HG03280 (cell line): ENCODE data around the gene BMS1.
"Not testable (repeated sequence)": the region's sequence is repeated elsewhere in the genome, so short reads cannot be mapped to it uniquely, and the experiment has no call there.

ENCODE experiments used
- ATAC-seq: cut with Tn5 transposase; IDR thresholded peaks from one replicate; pipeline ENCODE4 v1.9.1; 2021; ENCODE audit warnings: mild to moderate bottlenecking, moderate library complexity; ENCODE audit not compliant: unreplicated experiment

BMS1 gene

DNA sequence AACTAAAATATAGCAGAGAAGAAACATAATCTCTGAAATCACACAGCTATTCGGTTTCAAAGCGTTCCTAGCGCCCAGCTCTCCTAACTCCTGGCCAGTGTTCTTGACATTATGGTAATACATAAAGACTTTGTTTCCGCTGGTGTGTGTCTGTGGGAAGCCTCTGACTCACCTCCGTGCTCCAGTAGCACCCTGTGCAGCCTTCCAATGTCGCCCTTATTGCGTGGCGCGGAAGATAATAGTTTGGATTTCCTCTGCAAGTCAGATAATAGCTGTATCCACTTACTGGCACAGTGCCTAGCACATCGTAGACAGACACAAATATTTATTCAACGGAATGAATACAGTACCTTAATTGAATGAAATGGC is 570 bp downstream of the BMS1 start:
- no peak for ATAC-seq

DNA sequence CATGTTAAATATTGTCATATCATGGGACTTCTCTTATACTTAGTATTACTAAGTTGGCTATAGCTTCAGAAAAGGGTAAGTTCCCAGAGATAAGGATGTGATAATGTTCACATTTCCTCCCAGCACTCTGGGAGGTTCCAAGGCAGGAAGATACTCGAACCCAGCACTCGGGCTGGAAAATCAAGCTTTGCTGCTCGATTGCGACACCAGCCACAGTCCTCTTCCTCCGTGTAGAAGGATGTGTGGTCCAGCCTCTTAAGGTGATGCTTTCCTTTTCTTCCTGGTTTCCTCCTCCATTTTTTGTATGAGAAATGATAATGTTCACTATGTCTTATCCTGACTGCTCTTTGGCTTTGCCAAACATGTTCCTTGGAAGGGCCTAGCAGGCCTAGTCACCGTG is 3.2 kb downstream of the BMS1 start:
- no peak for ATAC-seq

DNA sequence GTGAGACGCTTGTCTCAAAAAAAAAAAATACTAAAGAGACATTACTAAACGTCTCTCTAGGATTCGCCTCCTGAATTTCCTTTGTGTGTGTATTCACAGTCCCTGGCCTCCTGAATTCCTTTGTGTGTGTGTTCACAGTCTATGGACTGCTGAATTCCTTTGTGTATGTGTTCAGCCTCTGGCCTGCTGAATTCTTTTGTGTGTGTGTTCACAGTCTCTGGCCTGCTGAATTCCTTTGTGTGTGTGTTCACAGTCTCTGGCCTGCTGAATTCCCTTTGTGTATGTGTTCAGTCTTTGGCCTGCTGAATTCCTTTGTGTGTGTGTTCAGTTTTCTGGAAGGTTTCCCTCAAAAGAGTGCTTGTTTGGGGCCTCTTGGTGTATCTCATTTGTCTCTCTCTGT is 8.2 kb downstream of the BMS1 start:
- ATAC-seq = no peak

DNA sequence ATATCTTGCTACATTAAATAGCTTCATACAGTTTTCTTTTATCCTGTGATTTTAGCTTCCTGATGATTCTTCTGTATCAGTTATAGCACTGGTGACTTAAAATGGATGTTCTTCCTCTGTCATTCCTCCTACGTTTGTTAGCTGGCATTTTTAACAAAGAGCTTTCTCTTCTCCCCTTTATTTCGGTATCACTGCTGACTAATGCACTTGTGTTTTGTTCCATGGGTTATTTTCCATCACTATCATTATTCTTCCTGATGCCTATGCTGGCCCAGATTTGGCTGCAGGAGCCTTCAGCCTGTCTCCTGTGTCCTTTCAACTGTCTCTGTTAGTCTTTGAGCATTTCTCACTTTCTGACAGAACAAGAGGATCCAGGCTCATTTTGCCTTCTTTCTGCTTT is 13.1 kb downstream of the BMS1 start:
- ATAC-seq = no peak

DNA sequence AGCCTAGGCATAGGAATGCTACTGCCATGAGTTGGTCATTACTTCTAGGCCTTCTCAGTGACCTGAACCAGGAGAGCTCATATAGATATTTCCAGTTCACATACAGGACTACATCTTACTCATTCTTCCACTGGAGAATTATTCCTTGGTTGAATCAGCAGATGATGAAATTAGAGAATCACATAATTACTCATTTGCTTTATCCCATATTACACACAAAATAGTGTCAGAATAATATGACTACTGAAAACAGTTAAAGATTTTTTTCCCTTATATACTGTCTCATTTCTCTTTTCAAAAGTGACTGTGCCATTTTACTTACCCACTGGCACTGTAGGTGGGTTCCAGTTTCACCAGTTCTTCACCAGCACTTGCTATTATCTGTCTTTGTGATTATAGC is 18.5 kb downstream of the BMS1 start:
- ATAC-seq = no peak

DNA sequence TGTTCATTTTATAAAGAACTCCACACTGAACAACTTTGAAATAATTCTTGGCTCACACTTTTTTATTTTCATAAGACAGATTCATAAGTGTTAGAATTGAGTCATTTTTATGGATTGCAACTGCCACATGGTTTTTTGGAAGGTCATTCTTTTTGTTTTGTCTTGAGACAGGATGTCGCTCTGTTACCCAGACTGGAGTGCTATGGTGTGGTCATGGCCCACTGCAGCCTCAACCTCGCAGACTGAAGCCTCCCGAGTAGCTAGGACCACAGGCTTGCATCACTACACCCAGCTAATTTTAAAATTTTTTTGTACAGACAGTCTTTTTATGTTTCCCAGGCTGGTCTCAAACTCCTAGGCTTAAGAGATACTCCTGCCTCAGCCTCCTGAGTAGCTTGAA is 20.3 kb downstream of the BMS1 start:
- no peak for ATAC-seq

DNA sequence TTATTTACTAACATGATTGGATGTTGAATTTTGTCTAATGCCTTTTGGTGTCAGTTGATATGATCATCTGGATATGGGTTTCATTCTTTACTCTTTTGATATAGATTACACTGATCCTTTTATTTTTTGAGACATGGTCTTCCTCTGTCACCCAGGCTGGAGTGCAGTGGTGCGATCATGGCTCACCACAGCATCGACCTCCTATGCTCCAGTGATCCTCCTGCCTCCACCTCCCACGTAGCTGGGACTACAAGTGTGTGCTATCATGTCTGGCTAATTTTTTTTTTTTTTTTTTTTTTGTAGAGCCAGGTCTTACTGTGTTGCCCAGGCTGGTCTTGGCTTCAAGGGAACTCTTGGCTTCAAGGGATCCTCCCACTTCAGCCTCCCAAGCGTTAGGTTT is 27.1 kb downstream of the BMS1 start:
- no peak for ATAC-seq

DNA sequence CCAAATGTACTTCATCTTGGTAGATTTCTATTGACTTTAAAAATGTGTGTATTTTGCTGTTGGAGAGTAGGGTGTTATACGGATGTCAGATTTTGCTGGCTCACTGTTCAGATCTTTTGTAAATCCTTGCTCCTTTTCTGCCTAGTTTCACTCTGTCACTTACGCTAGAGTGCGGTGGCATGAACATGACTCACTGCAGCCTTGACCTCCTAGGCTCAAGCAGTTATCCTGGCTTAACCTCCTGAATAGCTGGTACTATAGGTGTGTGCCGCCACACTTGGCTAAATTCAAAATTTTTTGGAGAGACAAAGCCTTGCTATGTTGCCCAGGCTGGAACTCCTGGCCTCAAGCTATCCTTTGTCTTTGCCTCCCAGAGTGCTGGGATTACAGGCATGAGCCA is 29.4 kb downstream of the BMS1 start:
- ATAC-seq = no peak

DNA sequence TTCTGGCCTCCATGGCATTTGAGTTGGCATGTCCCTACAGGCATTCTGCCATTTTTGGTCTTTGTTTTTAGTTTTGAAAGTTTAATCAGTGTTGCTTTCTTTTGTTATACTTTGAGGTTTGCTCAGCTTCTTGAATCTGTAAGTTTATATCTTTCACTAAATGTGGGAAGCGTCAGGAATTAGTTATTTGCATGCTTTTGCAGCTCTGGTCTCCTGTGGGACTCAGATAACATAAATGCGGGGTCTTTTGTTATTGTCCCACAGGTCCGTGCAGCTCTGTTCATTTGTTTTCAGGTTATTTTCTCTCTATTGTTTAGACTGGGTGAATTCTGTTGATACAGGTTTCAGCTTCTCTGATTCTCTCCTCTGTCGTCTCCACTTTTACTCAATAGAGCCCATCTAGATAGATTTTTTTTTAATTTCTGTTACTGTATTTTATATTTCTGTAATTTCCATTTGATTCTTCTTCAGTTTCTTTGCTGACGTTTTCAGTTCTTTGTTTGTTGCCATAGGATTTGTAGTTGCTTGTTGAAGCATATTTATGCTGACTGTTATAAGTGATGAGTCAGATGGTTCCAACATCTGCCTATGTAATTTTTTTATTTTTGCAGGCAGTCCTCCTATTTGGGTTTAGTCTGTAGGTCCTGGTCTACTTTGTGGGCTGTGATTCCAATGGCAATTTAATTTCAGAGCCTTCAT is 31.5 kb downstream of the BMS1 start:
- ATAC-seq = not testable (repeated sequence)

DNA sequence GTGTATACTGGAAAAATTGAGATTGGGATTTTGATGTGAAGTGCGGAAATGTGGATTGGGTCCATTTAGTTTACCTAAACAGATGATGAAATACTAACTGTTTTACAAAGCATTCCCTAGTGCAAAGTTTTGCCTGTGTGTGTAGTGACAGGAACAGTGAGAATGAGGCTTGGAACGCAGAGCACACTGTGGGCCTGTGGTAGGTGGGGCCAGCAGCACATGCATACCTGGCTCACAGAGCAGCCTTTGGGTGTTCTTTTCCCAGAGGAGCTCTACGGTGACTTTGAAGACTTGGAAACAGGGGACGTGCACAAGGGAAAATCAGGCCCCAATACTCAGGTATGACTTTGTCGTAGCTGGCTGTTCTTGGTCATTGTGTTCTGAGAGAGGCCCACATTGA is 33.7 kb downstream of the BMS1 start:
- ATAC-seq = not testable (repeated sequence)

DNA sequence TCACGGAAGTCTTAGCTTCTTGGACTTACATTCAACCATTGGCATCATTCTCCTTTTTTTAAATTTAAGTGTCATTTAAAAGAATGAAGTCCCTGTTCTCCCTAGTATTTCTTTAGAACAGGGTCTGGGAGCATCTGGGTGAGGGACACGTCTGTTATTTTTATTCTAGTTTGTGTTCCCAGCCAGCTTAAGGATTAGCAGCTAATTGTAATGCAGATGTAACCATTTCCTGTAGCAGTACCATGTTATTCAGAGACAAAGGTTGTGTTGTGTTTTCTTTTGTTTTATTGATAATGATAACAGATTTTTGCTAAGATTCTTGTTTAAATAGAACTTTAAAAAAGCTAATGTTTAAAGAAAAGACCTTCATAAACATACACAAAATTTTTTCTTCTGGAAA is 34.3 kb downstream of the BMS1 start:
- no peak for ATAC-seq

DNA sequence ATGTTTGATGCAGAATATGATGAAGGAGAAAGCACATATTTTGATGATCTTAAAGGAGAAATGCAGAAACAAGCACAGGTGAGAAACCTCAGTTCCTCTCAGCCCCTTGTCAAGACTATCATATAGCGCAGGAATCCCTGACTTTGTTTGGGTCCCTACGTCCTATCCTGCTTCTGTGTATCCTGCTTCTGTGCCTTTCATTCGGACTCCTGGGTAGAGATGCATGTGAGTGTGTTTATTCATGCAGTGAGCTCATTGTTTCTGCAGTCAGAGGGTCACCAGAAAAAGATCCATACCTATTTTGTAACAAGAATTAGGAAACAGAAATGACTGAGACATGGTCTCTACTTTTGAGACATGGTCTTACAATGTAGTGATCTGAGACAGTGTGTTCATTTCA is 34.8 kb downstream of the BMS1 start:
- ATAC-seq = not testable (repeated sequence)

DNA sequence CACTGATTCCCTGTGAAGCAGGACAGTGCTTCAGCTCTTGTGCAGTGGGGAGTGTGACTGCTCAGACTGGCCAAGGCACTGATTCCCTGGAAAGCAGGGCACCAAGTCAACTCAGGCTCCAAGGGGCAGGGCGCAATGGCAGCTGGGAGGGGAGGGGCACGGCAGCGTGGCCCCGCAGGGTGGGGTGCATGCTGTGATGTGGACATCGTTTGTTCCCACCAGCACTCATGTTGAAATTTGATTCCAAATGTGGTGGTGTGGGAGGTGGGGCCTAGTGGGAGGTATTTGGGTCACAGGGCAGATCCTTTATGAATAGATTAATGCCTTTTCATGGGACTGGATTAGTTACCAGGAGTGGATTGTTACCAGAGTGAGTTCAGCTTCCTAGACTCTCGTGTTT is 44.2 kb downstream of the BMS1 start:
- not testable (repeated sequence) for ATAC-seq

DNA sequence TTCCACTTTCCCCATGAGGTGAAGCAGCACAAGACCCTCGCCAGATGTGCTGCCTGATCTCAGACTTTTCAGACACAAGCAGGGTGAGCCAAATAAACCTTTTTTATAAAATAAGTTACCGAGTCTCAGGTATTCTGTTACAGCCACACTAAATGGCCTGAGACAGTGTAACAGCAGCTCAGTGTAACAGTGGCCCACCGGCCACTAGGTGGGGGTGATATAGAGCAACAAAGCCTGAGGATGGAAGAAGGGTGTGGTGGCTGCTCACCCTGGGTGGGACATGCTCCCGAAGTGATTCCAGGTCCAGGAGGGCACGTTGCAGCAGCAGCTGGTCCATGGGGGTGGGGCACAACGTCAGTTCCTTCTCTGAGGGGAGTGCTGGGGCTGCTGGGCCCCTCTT is 44.6 kb downstream of the BMS1 start:
- ATAC-seq = no peak

DNA sequence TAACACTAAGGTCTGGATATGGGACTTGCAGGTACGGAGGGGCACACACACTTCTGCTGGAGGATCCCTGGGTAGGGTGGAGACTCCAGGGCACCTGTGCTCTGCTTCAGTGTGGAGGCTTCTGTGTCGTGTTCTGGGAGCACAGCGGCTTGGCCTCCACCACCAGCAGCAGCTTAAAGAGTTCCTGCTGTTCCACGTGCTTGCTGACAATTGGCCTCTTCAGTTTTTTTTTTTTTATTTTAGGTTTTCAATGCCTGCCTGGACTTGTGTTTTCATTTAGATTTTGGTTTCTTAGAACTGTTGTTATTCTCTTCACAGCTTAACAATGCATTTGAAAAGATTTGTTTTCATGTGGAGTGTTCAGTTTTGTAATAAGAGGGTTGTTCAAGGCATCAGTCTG is 45.8 kb downstream of the BMS1 start:
- not testable (repeated sequence) for ATAC-seq

DNA sequence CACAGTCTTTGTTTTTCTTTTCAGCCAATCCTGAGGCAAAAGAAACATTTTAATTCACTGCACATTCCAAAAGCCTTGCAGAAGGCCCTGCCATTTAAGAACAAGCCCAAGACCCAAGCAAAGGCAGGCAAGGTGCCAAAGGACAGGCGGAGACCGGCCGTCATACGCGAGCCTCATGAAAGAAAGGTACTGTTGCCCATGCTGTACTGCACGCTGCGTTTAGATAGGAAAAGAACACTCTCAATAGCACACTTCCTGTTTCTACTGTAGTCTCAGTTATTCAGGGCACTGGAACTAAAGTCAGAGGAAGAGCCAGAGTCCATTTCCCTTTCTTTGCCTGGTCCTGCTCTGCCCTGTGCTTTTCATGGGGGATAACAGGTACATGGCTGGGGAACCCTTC is 47.6 kb downstream of the BMS1 start:
- no peak for ATAC-seq

DNA sequence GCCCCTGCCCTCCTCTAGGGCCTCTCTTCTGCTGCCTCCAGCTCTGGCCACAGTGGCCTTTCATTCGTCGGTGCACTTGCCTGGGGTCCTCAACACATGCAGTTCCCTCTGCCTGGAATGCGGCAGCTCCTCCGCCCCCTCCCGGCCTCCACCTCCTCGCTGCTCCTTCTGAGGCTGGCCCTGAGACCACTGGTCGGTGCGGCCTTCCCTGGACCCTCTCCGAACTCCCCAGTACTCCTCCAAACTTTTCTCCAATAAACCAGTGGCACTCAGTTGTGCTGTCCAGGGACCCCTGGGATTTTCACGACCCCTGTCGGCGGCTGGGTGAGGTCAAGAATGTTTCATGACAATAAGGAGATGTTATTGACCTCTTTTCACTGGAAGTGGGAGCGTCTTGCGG is 53.5 kb downstream of the BMS1 start:
- ATAC-seq = no peak

DNA sequence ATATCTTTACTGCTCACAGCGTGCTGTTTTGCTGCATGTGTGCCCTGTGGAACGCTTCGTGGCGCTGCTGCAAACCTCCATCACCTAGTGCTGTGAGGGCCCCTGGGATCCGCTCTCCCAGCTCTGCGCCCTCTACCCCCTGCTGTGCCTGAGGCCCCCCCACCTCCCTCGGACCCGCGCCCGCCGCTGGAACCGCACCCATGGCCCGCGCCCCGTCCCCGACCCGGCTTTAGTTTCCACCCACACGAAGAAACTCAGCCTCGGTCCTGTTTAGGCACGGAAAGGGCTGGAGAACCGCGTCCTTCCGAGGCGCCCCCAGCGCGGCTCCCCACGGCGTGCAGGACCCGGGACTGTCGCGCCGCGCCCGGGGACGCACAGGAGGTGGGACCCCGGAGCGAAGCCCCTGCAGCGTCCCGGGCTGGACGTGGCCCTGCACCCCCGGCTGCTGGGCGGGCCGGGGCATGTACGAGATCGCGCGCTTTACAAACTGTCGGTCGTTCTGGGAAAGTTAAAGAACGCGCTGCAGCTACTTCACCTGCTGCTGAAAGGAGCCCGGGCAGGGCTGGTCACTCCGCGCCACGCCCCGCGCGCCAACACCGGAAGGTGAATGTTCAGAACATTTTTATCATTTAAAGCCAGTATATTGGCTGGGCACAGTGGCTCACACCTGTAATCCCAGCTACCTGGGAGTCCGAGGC is 54.3 kb downstream of the BMS1 start:
- ATAC-seq = no peak

DNA sequence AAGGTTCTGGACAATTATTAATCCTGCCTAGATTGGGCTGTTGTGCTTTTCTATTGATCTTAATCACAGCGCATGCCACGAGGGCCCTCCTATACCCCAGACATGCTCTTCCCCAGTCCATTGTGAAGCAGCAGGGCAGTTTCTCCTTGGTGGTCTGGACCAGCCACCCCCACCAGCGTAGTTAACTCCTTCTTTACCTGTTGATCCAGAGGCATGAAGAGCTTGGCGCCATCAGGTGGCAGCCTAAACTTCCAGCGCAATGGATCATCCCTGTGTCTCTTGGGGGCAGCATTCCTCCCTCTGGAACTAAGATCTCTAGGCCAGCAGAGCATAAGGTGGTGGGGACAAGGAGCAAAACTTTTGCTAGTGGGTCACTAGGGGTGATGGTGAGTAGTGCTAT is 62.2 kb downstream of the BMS1 start:
- not testable (repeated sequence) for ATAC-seq

DNA sequence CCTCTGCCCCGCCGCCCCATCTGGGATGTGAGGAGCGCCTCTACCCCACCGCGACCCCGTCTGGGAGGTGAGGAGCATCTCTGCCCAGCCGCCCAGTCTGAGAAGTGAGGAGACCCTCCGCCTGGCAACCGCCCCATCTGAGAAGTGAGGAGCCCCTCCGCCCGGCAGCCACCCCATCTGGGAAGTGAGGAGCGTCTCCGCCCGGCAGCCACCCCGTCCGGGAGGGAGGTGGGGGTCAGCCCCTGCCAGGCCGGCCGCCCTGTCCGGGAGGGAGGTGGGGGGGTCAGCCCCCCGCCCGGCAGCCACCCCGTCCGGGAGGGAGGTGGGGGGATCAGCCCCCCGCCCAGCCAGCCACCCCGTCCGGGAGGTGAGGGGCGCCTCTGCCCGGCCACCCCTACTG is 64.7 kb downstream of the BMS1 start:
- not testable (repeated sequence) for ATAC-seq

DNA sequence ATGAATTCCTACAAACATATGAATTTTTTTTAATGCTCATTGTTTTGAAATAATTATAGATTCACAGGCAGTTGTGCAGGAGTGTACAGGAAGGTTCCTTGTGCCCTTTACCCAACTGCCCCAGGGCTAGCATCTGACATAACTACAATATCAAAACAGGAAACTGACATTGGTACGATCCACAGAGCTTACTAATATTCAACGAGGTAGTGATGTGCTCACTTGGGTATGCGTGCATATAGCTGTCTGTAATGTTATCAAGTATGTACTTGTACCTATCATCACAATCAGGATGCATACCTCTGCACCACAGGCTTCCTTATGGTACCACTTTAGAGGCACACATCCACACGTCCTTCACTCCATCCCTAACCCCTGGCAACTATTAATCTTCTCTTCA is 68.3 kb downstream of the BMS1 start:
- no peak for ATAC-seq

DNA sequence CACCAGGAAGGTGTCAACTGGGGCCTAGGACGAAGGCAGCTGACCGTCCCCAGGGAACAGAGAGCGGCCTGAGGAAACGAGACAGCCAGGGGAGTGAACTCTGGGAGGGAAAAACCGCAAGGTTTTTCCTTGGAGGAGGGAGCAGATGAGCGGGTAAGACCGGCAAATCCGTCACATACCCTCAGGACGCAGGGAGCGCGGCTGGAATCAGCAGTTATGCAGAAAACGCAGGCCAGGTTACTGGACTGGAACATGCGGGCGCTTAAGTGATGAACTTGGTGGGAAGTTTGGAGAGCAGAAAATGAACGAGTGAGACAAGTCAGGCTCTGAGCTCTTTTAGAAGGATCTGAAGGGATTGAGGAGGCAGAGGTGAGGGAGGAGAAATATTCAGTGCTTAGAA is 76.7 kb downstream of the BMS1 start:
- ATAC-seq = no peak

DNA sequence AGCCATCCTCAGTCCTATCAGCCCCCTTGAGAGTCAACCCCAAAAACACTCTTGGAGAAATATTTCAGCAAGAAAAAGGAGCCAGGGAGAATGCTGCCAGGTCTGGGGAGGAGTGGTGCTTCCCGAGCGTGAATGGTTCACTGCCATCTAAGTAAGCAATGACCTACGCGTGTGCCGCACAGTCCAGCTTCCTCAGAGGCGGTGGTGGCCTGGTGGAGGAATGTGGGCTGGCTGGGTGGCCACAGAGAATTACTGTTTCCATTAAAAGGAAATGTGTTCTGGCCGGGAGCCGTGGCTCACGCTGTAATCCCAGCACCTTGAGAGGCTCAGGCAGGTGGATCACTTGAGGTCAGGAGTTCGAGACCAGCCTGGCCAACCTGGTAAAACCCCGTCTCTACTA is 77.4 kb downstream of the BMS1 start:
- not testable (repeated sequence) for ATAC-seq
